A549 (cell line): ENCODE data around the gene MYO1E. TPM values are rescaled to one million over a fixed set of nuclear protein-coding genes. Genes with fewer than 3 reads are reported as not detected.

Experiments
- ATAC-seq, 2 experiments: fragments of 200-7000 bp in 1 of 2; fragments of >200 bp in 1 of 2; cut with Nextera tagmentation in 1 of 2; cut with Tn5 transposase in 1 of 2; 3 replicates each; pipeline versions ENCODE4 v1.8.0 to v1.9.1; 2018 to 2020; ENCODE audit warnings: mild to moderate bottlenecking in 1 of 2, moderate library complexity in 1 of 2
- CTCF ChIA-PET: fragments of 300-600 bp; sonication (Branson Sonifier 250); formaldehyde crosslinking; extraction: SDS; loops from one replicate; lab custom pipeline; 2021; ENCODE audit warnings: antibody characterized with exemption, inconsistent platforms; lab: Yijun Ruan, JAX
- POLR2A ChIA-PET: fragments of 350-600 bp; formaldehyde crosslinking; extraction: SDS; loops from one replicate; lab custom pipeline; 2021; ENCODE audit warnings: antibody characterized with exemption, inconsistent platforms; lab: Yijun Ruan, JAX
- DNase-seq, 2 experiments: peaks; one replicate each; pipeline versions ENCODE4 v3.0.0 to v3.0.0-alpha.2; 2011 to 2016; ENCODE audit warnings: low read depth in 1 of 2, low spot score in 1 of 2
- FAIRE-seq: peaks from 2 replicates; lab custom pipeline; 2011; peaks lifted over from hg19 to GRCh38; lab: Jason Lieb, UNC
- H3K27ac ChIP-seq, 2 experiments: fragments of >200 bp; sonication (Bioruptor Twin); formaldehyde crosslinking; 3 replicates each; pipeline ENCODE4 v1.5.1; 2016 to 2017
- H3K4me1 ChIP-seq: fragments of >200 bp; sonication (Bioruptor Twin); formaldehyde crosslinking; 3 replicates; pipeline ENCODE4 v1.6.1; 2016
- H3K4me2 ChIP-seq: fragments of >200 bp; sonication (Bioruptor Twin); formaldehyde crosslinking; 3 replicates; pipeline ENCODE4 v1.6.1; 2016
- H3K4me3 ChIP-seq: fragments of >200 bp; sonication (Bioruptor Twin); formaldehyde crosslinking; 3 replicates; pipeline ENCODE4 v1.5.1; 2016
- H3K9me3 ChIP-seq: fragments of >200 bp; sonication (Bioruptor Twin); formaldehyde crosslinking; 3 replicates; pipeline ENCODE4 v1.6.1; 2016
- ATOH8 ChIP-seq: fragments of 250-450 bp; sonication (Bioruptor Pico); IDR thresholded peaks from 2 replicates; pipeline ENCODE4 v1.5.0; 2020; ENCODE audit warnings: low read depth, mild to moderate bottlenecking, moderate library complexity
- CEBPB ChIP-seq, 2 experiments: fragments of >200 bp in 1 of 2; sonication (Bioruptor Twin) in 1 of 2; formaldehyde crosslinking in 1 of 2; IDR thresholded peaks; 2 replicates each; pipeline ENCODE4 v1.6.1; 2012 to 2016
- CHD2 ChIP-seq: fragments of 150-350 bp; IDR thresholded peaks from 2 replicates; pipeline ENCODE4 v1.6.1; 2014; ENCODE audit warnings: low read length; ENCODE audit not compliant: partially characterized antibody
- CHD4 ChIP-seq: fragments of 200-600 bp; sonication (generic); IDR thresholded peaks from 2 replicates; pipeline ENCODE4 v1.6.1; 2016; ENCODE audit warnings: antibody characterized with exemption, mild to moderate bottlenecking, borderline replicate concordance
- E2F6 ChIP-seq: IDR thresholded peaks from 2 replicates; pipeline ENCODE4 v1.6.1; 2012; ENCODE audit warnings: low read depth, borderline replicate concordance
- EHF ChIP-seq: fragments of 250-450 bp; sonication (Bioruptor Pico); IDR thresholded peaks from 2 replicates; pipeline ENCODE4 v1.5.0; 2020; ENCODE audit warnings: mild to moderate bottlenecking
- ESRRA ChIP-seq: fragments of 150-350 bp; IDR thresholded peaks from 2 replicates; pipeline ENCODE4 v1.6.1; 2014; ENCODE audit warnings: mild to moderate bottlenecking, low read length, borderline replicate concordance
- FOSB ChIP-seq: fragments of 250-450 bp; sonication (Bioruptor Pico); IDR thresholded peaks from 2 replicates; pipeline ENCODE4 v1.5.0; 2020; ENCODE audit warnings: mild to moderate bottlenecking, moderate library complexity
- FOXS1 ChIP-seq: fragments of 250-450 bp; sonication (Bioruptor Pico); IDR thresholded peaks from 2 replicates; pipeline ENCODE4 v1.5.0; 2020; ENCODE audit warnings: mild to moderate bottlenecking, moderate library complexity
- HDAC2 ChIP-seq: fragments of 200-600 bp; sonication (generic); IDR thresholded peaks from 2 replicates; pipeline ENCODE4 v1.6.1; 2016
- HES2 ChIP-seq: fragments of >200 bp; sonication (Bioruptor Twin); formaldehyde crosslinking; IDR thresholded peaks from 2 replicates; pipeline ENCODE4 v1.6.1; 2016
- JUN ChIP-seq, 2 experiments: fragments of >200 bp; sonication (Bioruptor Twin); formaldehyde crosslinking; IDR thresholded peaks; 2 replicates in 1 of 2; 3 replicates in 1 of 2; pipeline ENCODE4 v1.6.1; 2016 to 2017
- JUNB ChIP-seq: fragments of >200 bp; sonication (Bioruptor Twin); formaldehyde crosslinking; IDR thresholded peaks from 2 replicates; pipeline ENCODE4 v1.6.1; 2016
- MAFK ChIP-seq: fragments of 450-650 bp; IDR thresholded peaks from 2 replicates; pipeline ENCODE4 v1.6.1; 2014; ENCODE audit not compliant: partially characterized antibody
- MAZ ChIP-seq: fragments of 150-350 bp; IDR thresholded peaks from 2 replicates; pipeline ENCODE4 v1.6.1; 2014; ENCODE audit warnings: antibody characterized with exemption, low read depth, low read length, borderline replicate concordance
- NR3C1 ChIP-seq: fragments of >200 bp; sonication (Bioruptor Twin); formaldehyde crosslinking; IDR thresholded peaks from 3 replicates; pipeline ENCODE4 v1.6.1; 2017
- PBX3 ChIP-seq: IDR thresholded peaks from 2 replicates; pipeline ENCODE4 v1.6.1; 2012
- PHF8 ChIP-seq: fragments of 200-600 bp; sonication (generic); IDR thresholded peaks from 2 replicates; pipeline ENCODE4 v1.6.1; 2016; ENCODE audit warnings: low read depth, mild to moderate bottlenecking, antibody characterized with exemption, moderate library complexity, borderline replicate concordance
- RFX5 ChIP-seq: fragments of 450-650 bp; IDR thresholded peaks from 2 replicates; pipeline ENCODE4 v1.7.1; 2014; ENCODE audit warnings: antibody characterized with exemption, mild to moderate bottlenecking, moderate library complexity
- RNF2 ChIP-seq: fragments of 200-600 bp; sonication (generic); IDR thresholded peaks from 2 replicates; pipeline ENCODE4 v1.6.1; 2016; ENCODE audit warnings: low read depth, mild to moderate bottlenecking, antibody characterized with exemption, moderate library complexity, borderline replicate concordance
- TFCP2L1 ChIP-seq: fragments of 250-450 bp; sonication (Bioruptor Pico); IDR thresholded peaks from 2 replicates; pipeline ENCODE4 v1.5.0; 2021; ENCODE audit warnings: mild to moderate bottlenecking
- TP53 ChIP-seq: fragments of 250-450 bp; sonication (Bioruptor Pico); IDR thresholded peaks from 2 replicates; pipeline ENCODE4 v1.5.0; 2021; ENCODE audit warnings: mild to moderate bottlenecking, moderate library complexity
- ZFP36 ChIP-seq: fragments of 450-650 bp; IDR thresholded peaks from 2 replicates; pipeline ENCODE4 v1.6.1; 2014; ENCODE audit warnings: borderline replicate concordance; ENCODE audit not compliant: partially characterized antibody
- WGBS: methylation state at CpG from one replicate; pipeline ENCODE4 v1.1.6; 2017; ENCODE audit errors: missing lambda C conversion rate; 5-methylcytosine and 5-hydroxymethylcytosine counted together
- polyA plus RNA-seq, 4 experiments: library from polyadenylated mRNA; depleted of rRNA in 3 of 4; stranded (reverse); fragments of >200 nt; fragmentation: RNase III in 1 of 4; extraction: RNeasy Plus Mini Kit Qiagen cat#74134 plus additional on column Dnase treatment in 1 of 4; gene quantifications; 2 replicates in 3 of 4; 3 replicates in 1 of 4; pipeline ENCODE4 v1.2.3, GENCODE V29; 2011 to 2017

Gene MYO1E
- polyA plus RNA-seq, 2 of the 4 experiments (the other 2 are of a cell fraction) = 202 to 497 TPM

GRCh38 chr15:59362331-59362730 is 10.3 kb downstream of the MYO1E start:
- ATAC-seq (no peak), FAIRE-seq (peak; percentile 46), DNase-seq (no peak)
- WGBS = 63% methylated on average over 2 of the region's 2 CpGs
- Histone ChIP-seq H3K27ac (no peak overlapping the region), H3K4me3 (no peak overlapping the region), H3K4me1 (peaks cover 79% of the 10 kb centered on the region), H3K4me2 (no peak overlapping the region), H3K9me3 (no peaks in the 10 kb centered on the region)
- ChIA-PET POLR2A (interaction anchor here (2.1 kb wide), 1 partner anchor 11 kb away, joined by 9 read pairs; the partner anchor contains the start of gene MYO1E), CTCF (interaction anchor here (1.5 kb wide), 1 partner anchor 20 kb away, joined by 3 read pairs; no protein-coding TSS in a partner anchor)
- TF ChIP-seq FOSB (CRISPR knock-in tag) (no peak), MAFK (peak; percentile 37)

- CTCF ChIA-PET = interaction anchor here (0.7 to 3.9 kb wide), 17 partner anchors 9 to 1148 kb away, joined by 3 to 15 read pairs (median 4); no protein-coding TSS in a partner anchor
- 98% methylated on average over 2 of the region's 2 CpGs for WGBS
- no peak for DNase-seq
- Histone ChIP-seq H3K4me2 (0 out of 3 replicates have a peak overlapping the region, but pooled peaks have one; percentile 1), H3K4me3 (no peak overlapping the region), H3K9me3 (no peaks in the 10 kb centered on the region), H3K27ac (peak overlapping the region in 1 of 2 experiments; percentile 5; a peak in 1 of 6 replicates), H3K4me1 (peaks cover 70% of the 10 kb centered on the region)
- POLR2A ChIA-PET = interaction anchor here (1.2 to 2.1 kb wide), 2 partner anchors 12 kb away, joined by 4 to 9 read pairs; partner anchors contain the start of gene MYO1E
- FAIRE-seq = no peak
- ATAC-seq = peak in 1 of 2 experiments; percentile 9; a peak in 3 of 6 replicates
- TF ChIP-seq RFX5 (no peak), CEBPB (IDR thresholded peaks at IDR 0.05) (0 out of 4 replicates have a peak, but pooled peaks of 1 of the 2 experiments have one; percentile 20)
These were observed 11.8 kb downstream of the MYO1E start for GRCh38 chr15:59360896-59361295.

GRCh38 chr15:59360305-59360704 is 12.4 kb downstream of the MYO1E start:
- DNase-seq (no peak), FAIRE-seq (no peak), ATAC-seq (peak; percentile 70 to 80; a peak in 5 of 6 replicates)
- ChIA-PET POLR2A (interaction anchor here (1.2 kb wide), 1 partner anchor 12 kb away, joined by 4 read pairs; the partner anchor contains the start of gene MYO1E), CTCF (interaction anchor here (0.9 to 3.9 kb wide), 20 partner anchors 8 to 1147 kb away, joined by 3 to 15 read pairs (median 4); no protein-coding TSS in a partner anchor)
- Histone ChIP-seq H3K9me3 (no peaks in the 10 kb centered on the region), H3K4me3 (no peak overlapping the region), H3K4me1 (peaks cover 68% of the 10 kb centered on the region), H3K4me2 (no peak overlapping the region), H3K27ac (no peak overlapping the region)
- TF ChIP-seq TP53 (CRISPR knock-in tag) (no peak), HES2 (no peak), ESRRA (no peak), PBX3 (no peak), ZFP36 (no peak), E2F6 (no peak), CHD4 (no peak), HDAC2 (no peak), EHF (CRISPR knock-in tag) (no peak), JUNB (no peak), JUN (IDR thresholded peaks at IDR 0.05) (no peak), ATOH8 (no peak), PHF8 (no peak), CHD2 (no peak), MAZ (no peak), FOXS1 (no peak), NR3C1 (no peak), CEBPB (IDR thresholded peaks at IDR 0.05) (no peak), RNF2 (no peak), TFCP2L1 (no peak)
- WGBS = 83% methylated on average over 2 of the region's 2 CpGs
